ENCODE results near the gene TLL2. TPM values are rescaled to one million over a fixed set of nuclear protein-coding genes. Genes with fewer than 3 reads are reported as not detected.

TLL2 gene
- total RNA-seq, 1 donor from 2014 or later = 1.9 TPM

DNA sequence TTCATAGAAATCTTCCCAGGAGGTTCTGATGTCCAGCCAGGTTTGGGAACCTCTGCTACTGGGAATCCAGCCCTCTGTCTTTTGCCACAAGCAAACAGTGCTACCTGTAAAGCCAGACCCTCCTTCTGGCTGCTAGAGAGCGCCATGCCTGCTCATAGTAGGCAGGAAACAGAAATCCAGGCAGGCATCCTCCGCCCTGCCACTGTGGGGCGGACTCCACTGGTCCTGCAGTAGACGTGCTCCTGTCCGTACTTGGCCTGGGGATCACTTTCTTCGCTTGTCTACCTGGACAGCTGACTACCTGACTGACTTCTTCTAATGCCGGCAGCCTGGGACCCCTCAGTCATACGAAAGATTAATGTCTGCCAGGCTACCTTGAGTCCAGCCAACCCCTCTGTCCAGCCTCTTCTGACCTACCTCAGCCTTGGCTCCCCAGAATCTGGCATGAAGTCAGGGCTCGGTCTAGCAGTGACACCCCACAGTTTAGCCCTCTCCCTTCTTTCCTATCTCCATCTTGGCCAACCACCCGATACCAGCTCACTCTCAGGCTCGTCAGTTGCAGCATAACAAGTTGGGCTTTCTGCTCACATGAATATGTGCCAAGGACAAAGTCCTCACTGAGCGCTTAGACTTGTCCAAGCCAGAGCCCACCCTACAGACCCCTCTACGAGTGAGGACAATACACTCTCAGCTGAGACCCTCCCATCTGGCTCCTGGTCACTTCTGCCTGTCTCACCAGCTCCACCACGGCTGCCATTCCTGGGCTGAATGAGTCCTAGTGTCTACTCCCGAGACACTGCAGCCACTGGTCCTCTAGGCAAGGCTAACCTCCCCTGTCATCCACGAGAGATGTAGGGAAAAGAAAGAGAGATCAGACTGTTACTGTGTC lies 111.1 kb downstream of the TLL2 start:
- Mint-ChIP-seq H3K27ac (ENCODE audit: unreplicated experiment) (no peak overlapping the region), H3K4me3 (ENCODE audit: unreplicated experiment) (no peak overlapping the region), H3K4me1 (ENCODE audit: low read depth) (no peaks in the 10 kb centered on the region), H3K27me3 (ENCODE audit: low read depth) (peaks cover 69% of the 10 kb centered on the region), H3K9me3 (ENCODE audit: low read depth) (no peaks in the 10 kb centered on the region), H3K36me3 (ENCODE audit: low read depth) (no peaks in the 10 kb centered on the region)
- no peak for DNase-seq (ENCODE audit: low spot score)
- no peak for TF ChIP-seq CTCF (IDR thresholded peaks at IDR 0.05)

- TF ChIP-seq CTCF (IDR thresholded peaks at IDR 0.05) = no peak
- Mint-ChIP-seq H3K27me3 (ENCODE audit: low read depth) (peaks cover 60% of the 10 kb centered on the region), H3K27ac (ENCODE audit: unreplicated experiment) (no peak overlapping the region), H3K36me3 (ENCODE audit: low read depth) (no peaks in the 10 kb centered on the region), H3K9me3 (ENCODE audit: low read depth) (no peaks in the 10 kb centered on the region), H3K4me3 (ENCODE audit: unreplicated experiment) (no peak overlapping the region), H3K4me1 (ENCODE audit: low read depth) (no peaks in the 10 kb centered on the region)
- no peak for DNase-seq (ENCODE audit: low spot score)
These were observed 112.7 kb downstream of the TLL2 start for GRCh38 chr10:96401036-96401435.

GRCh38 chr10:96400465-96400864 lies 113.3 kb downstream of the TLL2 start:
- Mint-ChIP-seq H3K27me3 (ENCODE audit: low read depth) (peaks cover 57% of the 10 kb centered on the region), H3K4me3 (ENCODE audit: unreplicated experiment) (no peak overlapping the region), H3K4me1 (ENCODE audit: low read depth) (no peaks in the 10 kb centered on the region), H3K9me3 (ENCODE audit: low read depth) (no peaks in the 10 kb centered on the region), H3K27ac (ENCODE audit: unreplicated experiment) (no peak overlapping the region), H3K36me3 (ENCODE audit: low read depth) (no peaks in the 10 kb centered on the region)
- DNase-seq (ENCODE audit: low spot score) = no peak
- no peak for TF ChIP-seq CTCF (IDR thresholded peaks at IDR 0.05)

GRCh38 chr10:96397902-96398301 lies 115.8 kb downstream of the TLL2 start:
- peaks cover 57% of the 10 kb centered on the region for H3K27me3 Mint-ChIP-seq (ENCODE audit: low read depth)
- H3K4me3 Mint-ChIP-seq (ENCODE audit: unreplicated experiment) = no peak overlapping the region
- TF ChIP-seq CTCF (IDR thresholded peaks at IDR 0.05) = no peak
- H3K9me3 Mint-ChIP-seq (ENCODE audit: low read depth) = no peaks in the 10 kb centered on the region
- H3K4me1 Mint-ChIP-seq (ENCODE audit: low read depth) = no peaks in the 10 kb centered on the region
- DNase-seq (ENCODE audit: low spot score) = no peak
- H3K36me3 Mint-ChIP-seq (ENCODE audit: low read depth) = no peaks in the 10 kb centered on the region
- no peak overlapping the region for H3K27ac Mint-ChIP-seq (ENCODE audit: unreplicated experiment)

- Mint-ChIP-seq H3K36me3 (ENCODE audit: low read depth) (peaks cover 2% of the 10 kb centered on the region), H3K9me3 (ENCODE audit: low read depth) (no peaks in the 10 kb centered on the region), H3K27ac (ENCODE audit: unreplicated experiment) (no peak overlapping the region), H3K4me3 (ENCODE audit: unreplicated experiment) (no peak overlapping the region), H3K27me3 (ENCODE audit: low read depth) (peaks cover 44% of the 10 kb centered on the region), H3K4me1 (ENCODE audit: low read depth) (no peaks in the 10 kb centered on the region)
- DNase-seq (ENCODE audit: low spot score) = no peak
- TF ChIP-seq CTCF (IDR thresholded peaks at IDR 0.05) = peak; percentile 92
These were observed 117.5 kb downstream of the TLL2 start for GRCh38 chr10:96395931-96396877.
